AG04450 (cell line): Measurements from ENCODE around the gene KIF3C. TPM values are rescaled to one million over a fixed set of nuclear protein-coding genes. Genes with fewer than 3 reads are reported as not detected.
A peak's percentile ranks its signal among the peaks of the same experiment; 100 is the strongest.
"Not testable (repeated sequence)": the region's sequence is repeated elsewhere in the genome, so short reads cannot be mapped to it uniquely, and the experiment has no call there.

Experiments used
- CTCF ChIA-PET: fragments of 300-600, 350-600 bp; formaldehyde crosslinking; extraction: SDS; loops from one replicate; lab custom pipeline; 2022; ENCODE audit warnings: antibody characterized with exemption, inconsistent platforms; lab: Charles Lee
- POLR2A ChIA-PET: fragments of 350-600 bp; formaldehyde crosslinking; extraction: SDS; loops from one replicate; lab custom pipeline; 2021; ENCODE audit warnings: antibody characterized with exemption, inconsistent platforms; lab: Yijun Ruan, JAX
- DNase-seq: peaks from one replicate; pipeline ENCODE4 v3.0.0-alpha.2; 2011; ENCODE audit warnings: low read depth, low spot score
- H3K27ac ChIP-seq: one replicate; pipeline ENCODE4 v1.5.1; 2012; ENCODE audit warnings: low read depth, low read length, control low read depth
- H3K27me3 ChIP-seq: one replicate; pipeline ENCODE4 v1.6.0; 2012; ENCODE audit warnings: low read length; ENCODE audit not compliant: control insufficient read depth, insufficient read depth
- H3K4me3 ChIP-seq: 2 replicates; pipeline ENCODE4 v1.5.1; 2011; ENCODE audit warnings: mild to moderate bottlenecking, low read depth, low read length, control low read depth
- H3K9me3 ChIP-seq: 2 replicates; pipeline ENCODE4 v1.5.1; 2012; ENCODE audit warnings: low read length; ENCODE audit not compliant: control insufficient read depth, insufficient read depth
- polyA plus RNA-seq: library from polyadenylated mRNA; depleted of rRNA; stranded (reverse); fragments of >200 nt; gene quantifications from 2 replicates; pipeline ENCODE4 v1.2.3, GENCODE V29; 2011
- TF ChIP-seq, protein P1 (sequence below): IDR thresholded peaks from 2 replicates; pipeline ENCODE4 v1.5.1; 2011; ENCODE audit warnings: low read depth, low read length, control low read depth, inconsistent platforms

Gene KIF3C
- polyA plus RNA-seq, 1 experiment = 8.0 TPM

DNA sequence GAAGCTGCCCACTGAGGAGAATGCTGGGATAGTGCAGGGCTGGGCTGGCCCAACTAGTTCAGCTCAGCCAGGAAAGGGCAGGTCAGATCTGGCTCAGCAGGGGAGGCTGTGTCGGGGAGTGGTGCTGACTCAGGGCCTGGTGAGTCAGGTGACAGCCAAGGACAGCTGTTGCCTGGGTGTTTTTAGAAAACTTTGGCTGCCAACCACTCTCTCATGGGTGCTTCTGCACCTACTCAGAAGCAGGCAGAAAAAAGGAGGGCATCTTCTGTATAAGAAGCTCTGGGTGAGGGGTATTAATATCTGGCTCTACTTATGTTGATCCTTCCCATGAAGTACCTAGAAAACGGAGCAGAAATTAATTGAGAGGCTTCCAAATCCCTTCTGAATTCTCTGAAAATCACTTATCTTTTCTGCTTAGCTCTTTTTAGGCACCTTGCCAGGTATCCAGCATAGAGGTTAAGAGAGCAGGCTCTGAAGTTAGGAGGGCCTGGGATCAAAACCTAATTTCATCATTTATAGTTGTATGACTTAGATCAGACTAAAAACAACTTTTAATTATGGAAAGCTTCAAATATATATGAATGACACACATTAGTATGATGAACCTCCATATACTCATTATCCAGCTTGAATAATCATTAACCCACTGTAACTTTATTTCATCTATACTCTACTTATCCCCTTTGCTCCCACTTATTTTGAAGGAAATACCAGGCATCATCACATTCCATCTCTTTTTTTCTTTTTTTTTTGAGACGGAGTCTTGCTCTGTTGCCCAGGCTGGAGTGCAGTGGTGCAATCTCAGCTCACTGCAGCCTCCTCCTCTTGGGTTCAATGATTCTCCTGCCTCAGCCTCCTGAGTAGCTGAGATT lies 36.1 kb upstream of the KIF3C start:
- H3K9me3 ChIP-seq = no peaks in the 10 kb centered on the region
- ChIA-PET CTCF (interaction anchor here (1.3 kb wide), 1 partner anchor 18 kb away, joined by 6 read pairs; no protein-coding TSS in a partner anchor), POLR2A (interaction anchor here (1.7 kb wide), 1 partner anchor 15 kb away, joined by 6 read pairs; the partner anchor contains the start of gene RAB10)
- H3K4me3 ChIP-seq = no peak overlapping the region
- peak; percentile 59 for DNase-seq
- TF ChIP-seq, protein P1, sequence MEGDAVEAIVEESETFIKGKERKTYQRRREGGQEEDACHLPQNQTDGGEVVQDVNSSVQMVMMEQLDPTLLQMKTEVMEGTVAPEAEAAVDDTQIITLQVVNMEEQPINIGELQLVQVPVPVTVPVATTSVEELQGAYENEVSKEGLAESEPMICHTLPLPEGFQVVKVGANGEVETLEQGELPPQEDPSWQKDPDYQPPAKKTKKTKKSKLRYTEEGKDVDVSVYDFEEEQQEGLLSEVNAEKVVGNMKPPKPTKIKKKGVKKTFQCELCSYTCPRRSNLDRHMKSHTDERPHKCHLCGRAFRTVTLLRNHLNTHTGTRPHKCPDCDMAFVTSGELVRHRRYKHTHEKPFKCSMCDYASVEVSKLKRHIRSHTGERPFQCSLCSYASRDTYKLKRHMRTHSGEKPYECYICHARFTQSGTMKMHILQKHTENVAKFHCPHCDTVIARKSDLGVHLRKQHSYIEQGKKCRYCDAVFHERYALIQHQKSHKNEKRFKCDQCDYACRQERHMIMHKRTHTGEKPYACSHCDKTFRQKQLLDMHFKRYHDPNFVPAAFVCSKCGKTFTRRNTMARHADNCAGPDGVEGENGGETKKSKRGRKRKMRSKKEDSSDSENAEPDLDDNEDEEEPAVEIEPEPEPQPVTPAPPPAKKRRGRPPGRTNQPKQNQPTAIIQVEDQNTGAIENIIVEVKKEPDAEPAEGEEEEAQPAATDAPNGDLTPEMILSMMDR = no peak
- H3K27me3 ChIP-seq = no peaks in the 10 kb centered on the region
- H3K27ac ChIP-seq = peak overlapping the region; percentile 77

DNA sequence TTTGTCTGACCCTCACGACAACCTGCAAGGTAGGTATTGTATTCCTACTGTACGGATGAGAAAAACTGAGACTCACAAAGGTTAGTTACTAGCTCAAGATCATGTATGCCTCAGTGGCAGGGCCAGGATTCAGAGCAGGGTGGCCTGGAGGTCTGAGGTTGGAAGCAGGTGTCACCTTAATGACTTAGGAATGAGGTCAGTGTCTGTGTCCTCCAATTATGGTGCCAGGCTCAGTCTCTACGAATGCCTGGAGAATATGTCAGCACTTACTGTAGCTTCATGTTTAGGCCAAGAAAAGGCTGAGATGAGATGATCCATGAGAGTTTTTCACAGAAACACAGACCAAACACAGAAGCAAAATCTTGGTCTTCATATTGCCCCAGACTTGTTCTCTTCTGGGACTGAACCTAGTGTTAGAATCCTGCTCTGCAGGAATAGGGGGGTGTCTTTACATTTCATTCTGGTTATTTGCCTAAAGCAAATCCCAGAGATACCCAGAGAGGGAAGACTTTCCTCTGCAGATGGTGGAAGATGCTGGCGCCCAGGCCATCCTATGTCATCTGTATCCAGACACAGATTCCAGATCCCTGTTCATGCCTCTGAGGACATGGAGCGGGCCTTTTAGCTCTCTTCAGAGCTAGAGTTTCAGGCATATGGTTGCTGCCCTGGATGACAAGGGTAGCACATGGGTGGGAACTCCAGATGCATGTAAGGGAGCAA lies 35.3 kb upstream of the KIF3C start:
- no peaks in the 10 kb centered on the region for H3K9me3 ChIP-seq
- DNase-seq = no peak
- CTCF ChIA-PET = interaction anchor here (0.7 to 1.3 kb wide), 3 partner anchors 16 to 166 kb away, joined by 3 to 6 read pairs (median 3); partner anchors contain the start of gene RAB10
- TF ChIP-seq, protein P1 = no peak
- no peaks in the 10 kb centered on the region for H3K27me3 ChIP-seq
- peak overlapping the region; percentile 77 for H3K27ac ChIP-seq
- POLR2A ChIA-PET = interaction anchor here (1.7 kb wide), 1 partner anchor 16 kb away, joined by 6 read pairs; the partner anchor contains the start of gene RAB10
- no peak overlapping the region for H3K4me3 ChIP-seq

DNA sequence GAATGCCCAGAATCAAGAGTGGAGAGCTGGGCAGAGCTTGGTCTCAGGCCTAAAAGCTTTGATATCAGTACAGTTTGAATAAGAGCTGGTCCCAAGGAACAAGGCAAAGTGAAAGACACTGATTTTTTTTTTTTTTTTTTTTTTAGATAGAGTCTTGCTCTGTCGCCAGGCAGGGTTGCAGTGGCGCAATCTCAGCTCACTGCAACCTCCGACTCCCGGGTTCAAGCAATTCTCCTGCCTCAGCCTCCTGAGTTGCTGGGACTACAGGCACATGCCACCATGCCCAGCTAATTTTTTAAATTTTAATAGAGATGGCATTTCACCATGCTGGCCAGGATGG lies 34.4 kb upstream of the KIF3C start:
- H3K27me3 ChIP-seq, H3K4me3 ChIP-seq, H3K27ac ChIP-seq, DNase-seq, H3K9me3 ChIP-seq: not testable (repeated sequence)
- CTCF ChIA-PET = interaction anchor here (0.7 kb wide), 1 partner anchor 165 kb away, joined by 3 read pairs; no protein-coding TSS in a partner anchor
- POLR2A ChIA-PET = interaction anchor here (0.6 kb wide), 1 partner anchor 239 kb away, joined by 3 read pairs; no protein-coding TSS in a partner anchor

DNA sequence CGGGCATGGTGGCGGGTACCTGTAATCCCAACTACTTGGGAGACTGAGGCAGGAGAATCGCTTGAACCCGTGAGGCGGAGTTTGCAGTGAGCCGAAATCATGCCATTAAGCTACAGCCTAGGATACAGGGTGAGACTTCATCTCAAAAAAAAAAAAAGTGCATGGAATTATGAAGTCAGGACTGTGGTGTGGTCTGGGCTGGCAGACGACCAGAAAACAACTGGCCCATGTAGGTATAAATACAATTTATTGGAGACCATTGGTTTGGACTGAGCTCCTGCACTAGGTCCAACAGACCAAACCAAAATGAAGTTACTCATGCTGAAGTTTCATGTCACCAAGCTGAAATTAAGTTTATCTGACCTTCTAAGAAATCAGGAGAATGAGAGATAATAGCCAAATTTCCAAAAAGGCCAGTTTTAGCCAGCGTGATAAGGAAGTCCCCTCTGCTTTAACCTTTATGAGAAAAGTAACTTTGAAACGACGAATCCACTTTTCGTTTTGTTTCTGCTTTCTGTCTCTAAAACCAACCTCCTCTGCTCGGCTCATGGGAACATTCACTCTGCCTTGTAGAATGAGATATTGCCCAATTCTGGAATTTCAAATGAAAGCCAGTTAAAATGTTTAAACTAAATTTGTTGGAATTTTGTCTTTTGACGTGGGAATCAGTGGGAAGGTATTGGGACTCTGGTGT lies 33.9 kb upstream of the KIF3C start:
- no peak for DNase-seq
- H3K27ac ChIP-seq = no peak overlapping the region
- POLR2A ChIA-PET = interaction anchor here (0.6 kb wide), 1 partner anchor 239 kb away, joined by 3 read pairs; no protein-coding TSS in a partner anchor
- no peak overlapping the region for H3K4me3 ChIP-seq
- no peaks in the 10 kb centered on the region for H3K9me3 ChIP-seq
- no peaks in the 10 kb centered on the region for H3K27me3 ChIP-seq
- TF ChIP-seq, protein P1 = no peak
- CTCF ChIA-PET = interaction anchor here (1.3 kb wide), 1 partner anchor 65 kb away, joined by 3 read pairs; no protein-coding TSS in a partner anchor

DNA sequence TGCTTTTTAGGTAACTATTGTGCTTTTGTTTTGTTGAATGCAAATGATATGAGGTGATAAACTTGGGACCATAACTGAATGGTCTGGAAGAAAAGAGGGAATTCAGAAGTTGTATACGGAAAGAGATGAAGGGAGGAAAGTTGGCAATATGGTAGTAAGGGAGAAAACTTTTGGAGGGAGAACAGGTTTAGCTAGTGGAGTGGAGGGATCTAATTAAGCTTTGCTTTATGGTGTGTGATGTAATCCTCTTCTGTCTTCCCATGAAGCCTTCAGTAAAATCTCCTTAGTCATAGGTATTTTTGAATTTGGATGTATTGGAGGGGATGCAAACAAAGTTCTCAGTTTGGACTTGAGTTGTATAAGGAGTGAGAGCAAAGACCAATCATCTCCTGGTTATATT lies 31.4 kb upstream of the KIF3C start:
- POLR2A ChIA-PET = no interaction called here
- H3K27ac ChIP-seq = no peak overlapping the region
- H3K9me3 ChIP-seq = no peaks in the 10 kb centered on the region
- no peak for DNase-seq
- TF ChIP-seq, protein P1 = no peak
- H3K4me3 ChIP-seq = no peak overlapping the region
- no peaks in the 10 kb centered on the region for H3K27me3 ChIP-seq
- CTCF ChIA-PET = no interaction called here
